GM19023 (cell line): ENCODE results near the gene CBX6.

Experiments
- ATAC-seq: cut with Tn5 transposase; IDR thresholded peaks from one replicate; pipeline ENCODE4 v1.9.1; 2021; ENCODE audit warnings: mild to moderate bottlenecking, moderate library complexity; ENCODE audit not compliant: unreplicated experiment

CBX6 gene

DNA sequence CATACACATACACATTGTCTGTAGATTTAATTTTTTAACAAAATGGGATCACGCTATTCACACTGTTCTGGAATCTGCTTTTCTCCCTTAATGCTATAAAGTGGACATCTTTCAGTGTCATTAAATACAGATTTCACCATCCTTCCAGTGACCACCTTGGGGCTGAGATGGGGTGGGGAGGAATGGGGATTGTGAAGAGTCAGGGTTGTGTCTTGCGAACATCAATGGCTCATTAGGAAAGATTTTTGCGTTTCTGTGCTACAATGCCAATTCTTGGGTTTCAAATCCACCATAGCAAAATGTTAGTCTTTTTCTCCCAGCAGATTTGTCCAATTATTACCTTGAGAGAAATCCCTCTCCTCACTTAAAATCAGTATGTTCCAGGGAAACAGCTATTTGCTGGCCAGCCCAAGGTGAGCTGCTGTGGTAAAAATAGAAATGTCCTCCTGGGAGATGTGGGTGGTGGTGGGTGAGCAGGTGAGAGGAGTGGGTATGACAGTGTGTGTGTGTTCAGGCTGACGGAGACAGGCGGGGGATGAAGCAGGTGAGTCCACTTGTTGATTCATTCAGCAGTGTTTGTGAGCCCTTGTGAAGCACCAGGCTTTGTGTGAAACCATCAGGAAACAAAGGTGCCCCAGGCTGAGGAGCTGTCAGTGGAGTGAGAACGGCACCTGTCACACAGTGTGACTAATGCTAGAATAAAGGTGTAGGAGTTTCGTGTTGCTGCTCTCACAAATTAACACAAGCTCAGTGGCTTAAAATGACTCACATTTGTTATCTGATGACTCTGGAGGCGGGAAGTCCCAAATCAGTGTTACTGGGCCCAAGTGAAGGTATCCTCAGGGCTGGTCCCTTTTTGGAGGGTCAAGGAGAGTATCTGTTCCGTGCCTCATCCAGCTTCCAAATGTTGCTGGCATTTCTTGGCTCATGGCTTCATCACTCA is 1.7 kb upstream of the CBX6 start:
- ATAC-seq = no peak

DNA sequence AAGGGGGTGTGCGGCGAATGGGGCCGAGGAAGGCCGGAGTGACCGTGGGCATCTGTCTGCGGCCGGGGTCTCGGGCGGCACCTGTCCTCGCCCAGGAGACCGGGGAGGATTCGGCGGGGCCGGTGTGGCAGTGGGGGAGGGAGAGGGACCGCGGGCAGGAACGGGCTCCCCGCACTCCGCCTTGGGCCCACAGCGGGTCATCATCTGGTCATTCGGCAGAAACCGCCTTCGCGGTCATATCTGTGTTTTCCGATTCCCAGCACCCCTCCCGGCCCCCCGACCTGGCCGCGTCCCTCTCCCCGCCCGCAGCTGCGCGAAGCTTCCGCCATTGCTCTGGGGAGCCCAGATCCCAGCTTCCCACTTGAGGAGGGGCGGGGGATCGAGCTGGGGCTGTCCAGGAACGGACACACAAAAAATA is 824 bp upstream of the CBX6 start:
- no peak for ATAC-seq

DNA sequence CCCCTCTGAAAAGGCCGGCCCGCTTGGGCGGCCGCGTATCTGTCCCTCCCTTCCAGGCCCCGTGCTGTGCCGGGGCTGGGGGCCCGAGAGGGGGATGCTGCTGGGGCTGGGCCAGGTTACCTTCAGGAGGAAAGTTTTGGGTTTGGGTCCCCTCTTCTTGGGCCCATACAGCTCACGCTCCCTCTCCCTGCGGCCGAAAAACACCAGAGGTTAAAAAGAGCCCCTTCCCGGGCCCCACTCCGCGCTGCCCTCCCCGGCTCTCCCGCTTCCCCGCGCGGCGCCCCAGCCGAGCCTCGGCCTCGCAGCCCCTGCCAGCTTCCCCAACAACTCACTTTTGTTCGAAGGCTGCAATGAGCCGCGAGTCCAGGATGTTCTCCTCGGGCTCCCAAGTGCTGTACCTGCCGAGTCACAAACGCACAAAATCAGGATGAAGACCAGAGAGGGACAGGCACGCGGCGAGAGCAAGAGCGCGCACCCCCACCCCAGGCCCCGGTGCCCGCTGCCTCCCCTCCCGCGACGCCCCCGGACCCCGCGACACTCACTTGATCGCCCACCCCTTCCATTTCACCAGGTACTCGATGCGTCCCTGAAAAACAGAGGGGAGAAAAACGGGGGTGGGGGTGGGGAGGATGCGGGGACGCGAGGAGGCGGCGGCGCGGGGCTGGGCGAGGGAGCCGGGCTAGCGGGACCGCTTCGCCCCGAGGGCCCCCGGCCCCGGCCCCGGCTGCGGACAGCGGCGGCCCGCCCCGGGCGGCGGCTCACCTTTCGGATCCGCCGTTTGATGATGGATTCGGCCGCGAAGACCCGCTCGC is 450 bp downstream of the CBX6 start:
- ATAC-seq = peak; percentile 5

DNA sequence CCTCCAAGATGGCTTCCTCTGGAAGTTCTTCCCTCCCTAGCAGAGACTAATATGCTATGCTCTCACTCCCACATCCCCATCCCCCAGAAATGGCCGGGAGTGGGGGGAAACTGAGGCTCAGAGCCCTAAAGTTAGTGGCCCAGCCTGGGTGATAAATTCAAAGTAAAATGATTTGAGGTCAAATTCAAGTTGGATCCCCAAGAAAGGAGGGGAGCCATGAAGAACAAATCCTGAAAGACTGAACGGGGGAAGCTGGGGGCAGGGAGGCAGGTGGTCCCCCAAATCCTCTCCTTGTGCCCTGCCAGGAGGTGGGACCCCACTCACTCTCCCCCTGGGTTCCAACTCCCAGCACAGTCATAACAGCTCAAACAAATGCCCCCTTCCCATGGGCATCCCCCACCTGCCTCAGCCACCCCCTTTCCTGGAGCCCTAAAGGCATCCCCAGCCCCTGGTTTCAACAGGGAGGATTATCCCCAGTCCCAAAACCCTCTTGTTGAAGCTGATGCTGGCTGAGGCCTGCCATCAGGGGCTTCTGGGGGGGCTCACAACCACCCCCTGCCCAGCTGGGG is 1.1 kb downstream of the CBX6 start:
- no peak for ATAC-seq

DNA sequence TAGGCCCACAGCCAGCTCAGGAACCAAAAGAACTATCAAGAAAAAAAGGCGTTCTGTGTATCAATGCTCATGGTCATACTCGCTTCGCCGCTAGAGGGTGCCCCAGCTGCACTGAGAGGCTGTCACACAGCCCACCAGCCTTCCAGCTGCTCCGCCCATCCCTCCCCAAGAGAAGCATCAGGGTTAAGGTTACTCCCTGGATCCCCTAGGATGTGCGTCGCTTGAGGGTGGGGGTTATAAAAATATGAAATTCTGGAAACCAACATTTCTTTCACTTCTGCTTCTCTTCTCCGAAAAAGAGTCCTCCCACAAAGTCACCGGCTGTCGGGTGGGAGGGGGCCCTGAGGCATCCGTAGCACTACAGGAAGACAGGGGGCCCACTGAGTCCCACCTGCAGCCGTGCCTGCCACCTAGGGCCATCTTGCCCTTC is 1.7 kb downstream of the CBX6 start:
- no peak for ATAC-seq

DNA sequence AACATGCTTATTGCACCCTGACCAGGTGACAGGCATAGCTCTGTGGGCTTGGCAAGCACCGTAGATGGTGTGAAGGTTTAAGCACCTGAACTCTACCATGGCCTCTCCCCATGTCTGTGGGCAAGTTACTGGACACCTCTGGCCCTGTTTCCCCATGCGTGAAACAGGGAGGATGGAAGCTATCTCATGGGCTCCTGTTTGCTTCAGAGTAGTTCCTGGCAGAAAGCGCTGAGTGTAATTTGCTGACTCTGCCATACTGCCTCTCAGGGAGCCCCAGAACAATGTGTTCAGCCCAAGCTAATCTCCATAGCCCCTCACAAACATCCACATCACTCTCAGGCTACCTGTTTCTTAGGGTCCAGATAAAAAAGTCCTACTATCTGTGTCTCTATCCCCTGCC is 2.4 kb downstream of the CBX6 start:
- no peak for ATAC-seq

DNA sequence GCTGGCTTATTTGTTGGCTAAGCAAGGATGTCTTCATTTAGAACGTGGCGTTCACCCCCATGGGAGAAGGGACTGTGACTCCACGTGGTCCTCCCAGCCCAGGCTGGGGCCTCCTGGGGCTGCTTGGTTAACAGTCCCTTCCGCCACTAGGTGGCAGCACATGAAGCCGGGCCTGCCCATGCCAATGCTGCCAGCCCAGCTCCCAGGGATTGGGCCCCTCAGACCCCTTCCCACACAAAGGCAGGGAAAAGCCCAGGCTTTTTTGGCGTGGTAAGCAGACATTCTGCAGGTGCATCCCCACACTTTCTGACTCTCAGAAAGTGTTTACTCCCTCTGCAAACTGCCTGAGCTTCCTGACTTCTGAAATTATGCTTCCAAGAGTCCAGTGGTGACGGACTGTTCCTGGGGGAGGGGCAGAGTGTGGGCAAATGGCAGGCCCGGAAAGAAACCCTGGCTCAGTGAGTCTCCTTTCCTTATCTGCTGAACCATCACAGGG is 3.1 kb downstream of the CBX6 start:
- no peak for ATAC-seq

DNA sequence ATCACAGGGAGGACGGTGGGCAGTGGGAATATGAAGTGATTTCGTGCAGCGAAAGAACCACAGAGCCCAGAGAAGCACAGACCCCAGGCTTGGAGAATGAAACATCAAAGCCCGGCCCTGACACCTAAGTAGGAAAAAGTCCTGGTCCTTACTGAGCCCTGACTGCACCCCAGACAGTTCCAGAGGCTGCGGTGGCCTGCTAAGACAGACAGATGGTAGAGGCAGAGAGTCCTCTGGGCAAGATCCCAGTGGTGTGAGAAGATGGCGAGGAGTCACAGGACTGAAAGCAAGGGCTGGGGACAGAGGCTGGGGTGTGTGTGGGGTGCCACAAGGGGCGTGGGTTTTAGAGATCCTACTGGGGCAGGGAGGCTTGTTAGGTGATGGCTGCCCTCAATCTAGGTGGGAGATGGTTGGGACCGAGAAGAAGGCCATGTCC is 3.7 kb downstream of the CBX6 start:
- ATAC-seq = no peak

DNA sequence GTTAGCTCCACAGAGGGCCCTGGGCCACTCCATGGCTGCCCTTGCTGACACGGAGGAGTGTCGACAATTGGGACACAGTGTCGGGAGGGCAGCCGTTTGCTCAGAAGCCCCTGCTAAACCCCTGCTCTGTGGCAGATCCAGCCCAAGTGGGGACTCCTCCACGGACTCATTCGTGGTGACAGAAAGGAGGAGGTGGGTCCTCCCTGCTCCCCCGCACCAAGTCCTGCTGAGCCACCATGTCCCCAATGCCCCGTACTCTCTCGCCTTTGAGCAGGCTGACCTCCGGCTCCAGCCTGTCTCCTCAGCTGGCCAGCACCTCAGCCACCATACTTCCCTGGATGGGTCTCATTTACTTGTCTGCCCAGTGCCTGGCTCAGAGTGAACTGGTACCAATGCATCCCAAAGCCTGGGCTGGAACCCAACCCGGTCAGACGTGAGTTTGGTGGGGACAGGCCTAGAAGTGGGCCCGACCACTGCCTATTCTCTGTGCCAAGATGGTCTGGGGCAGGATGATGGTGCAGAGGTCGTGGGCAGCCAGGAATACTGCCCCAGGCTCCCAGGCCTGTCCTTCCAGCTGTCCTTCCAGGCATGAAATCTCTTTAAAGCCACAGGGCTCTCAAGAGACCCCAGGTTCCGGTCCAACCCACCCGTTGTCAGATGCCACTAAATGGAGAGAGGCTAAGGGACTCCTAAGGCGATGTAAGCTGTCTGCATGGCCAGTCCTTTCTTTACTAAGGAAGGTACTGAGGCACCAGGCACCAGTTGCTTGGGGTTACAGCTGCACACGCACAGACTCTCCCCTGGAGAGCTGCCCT is 4.3 kb downstream of the CBX6 start:
- ATAC-seq = no peak

DNA sequence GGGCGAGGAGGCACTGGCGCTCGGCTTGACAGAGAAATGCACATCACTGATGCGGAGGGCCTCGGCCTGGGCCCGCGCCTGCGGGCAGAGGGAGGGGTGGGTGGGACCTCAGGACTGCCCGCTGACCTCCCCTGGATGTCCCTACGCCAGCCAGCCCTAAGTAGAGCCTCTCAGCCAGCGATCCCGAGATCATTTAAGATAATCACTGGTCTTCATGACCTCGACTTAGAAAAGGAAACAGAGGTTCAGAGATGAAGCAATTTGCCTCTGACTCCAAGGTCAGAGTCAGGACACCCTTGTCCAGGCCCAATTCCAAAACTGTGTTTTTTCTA is 4.9 kb downstream of the CBX6 start:
- no peak for ATAC-seq

DNA sequence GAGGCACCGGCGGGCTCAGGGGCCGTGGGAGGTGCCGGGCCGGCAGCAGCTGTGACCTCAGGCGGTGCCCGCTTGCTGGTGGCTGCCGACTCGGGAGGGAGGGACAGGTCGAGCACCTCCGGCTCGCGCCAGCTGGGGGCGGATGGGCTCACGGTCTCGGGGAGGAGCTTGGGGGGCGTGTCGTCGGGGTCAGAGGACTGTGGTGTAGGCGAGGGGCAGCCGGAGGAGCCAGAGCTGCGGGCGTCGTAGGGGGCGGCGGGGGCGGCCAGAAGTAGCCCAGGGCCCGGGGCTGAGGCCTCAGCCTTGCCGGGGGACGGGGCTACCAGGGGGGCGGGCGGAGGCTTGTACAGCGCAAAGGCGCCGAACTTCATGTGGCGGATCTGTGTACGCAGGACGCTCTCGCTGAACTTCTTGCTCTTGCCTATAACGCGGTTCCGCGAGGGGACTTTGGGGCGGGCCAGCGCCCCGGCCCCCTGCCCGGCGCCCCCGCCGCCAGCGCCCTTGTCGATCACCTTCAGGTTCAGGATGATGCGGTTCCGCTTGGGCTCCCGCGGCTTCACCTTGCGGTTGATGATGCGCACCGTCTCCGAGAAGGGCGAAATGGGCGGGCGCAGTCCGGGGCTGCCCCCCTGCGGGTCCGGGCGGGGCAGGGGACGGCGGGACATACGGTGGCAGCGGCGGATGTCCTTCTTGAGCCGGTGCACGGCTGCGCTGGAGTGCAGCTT is 5.5 kb downstream of the CBX6 start:
- ATAC-seq = no peak

DNA sequence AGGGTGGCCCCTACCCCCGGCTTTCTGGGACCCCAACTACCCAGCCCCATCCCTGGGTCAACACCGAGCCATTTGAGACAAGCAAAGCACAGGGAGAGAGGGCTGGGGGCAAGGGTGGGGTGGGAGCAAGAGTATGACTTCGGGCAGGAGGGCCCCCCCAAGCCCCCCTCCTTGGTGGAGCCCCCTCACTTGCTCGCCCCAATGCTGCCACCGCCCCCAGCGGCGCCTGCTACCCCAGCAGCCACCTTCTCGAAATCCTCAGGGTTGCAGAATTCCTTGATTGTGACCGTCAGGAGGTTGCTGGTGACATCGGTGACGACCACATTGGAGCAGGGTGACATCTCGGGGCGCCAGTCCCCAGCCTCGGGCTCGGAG is 6.0 kb downstream of the CBX6 start:
- no peak for ATAC-seq

DNA sequence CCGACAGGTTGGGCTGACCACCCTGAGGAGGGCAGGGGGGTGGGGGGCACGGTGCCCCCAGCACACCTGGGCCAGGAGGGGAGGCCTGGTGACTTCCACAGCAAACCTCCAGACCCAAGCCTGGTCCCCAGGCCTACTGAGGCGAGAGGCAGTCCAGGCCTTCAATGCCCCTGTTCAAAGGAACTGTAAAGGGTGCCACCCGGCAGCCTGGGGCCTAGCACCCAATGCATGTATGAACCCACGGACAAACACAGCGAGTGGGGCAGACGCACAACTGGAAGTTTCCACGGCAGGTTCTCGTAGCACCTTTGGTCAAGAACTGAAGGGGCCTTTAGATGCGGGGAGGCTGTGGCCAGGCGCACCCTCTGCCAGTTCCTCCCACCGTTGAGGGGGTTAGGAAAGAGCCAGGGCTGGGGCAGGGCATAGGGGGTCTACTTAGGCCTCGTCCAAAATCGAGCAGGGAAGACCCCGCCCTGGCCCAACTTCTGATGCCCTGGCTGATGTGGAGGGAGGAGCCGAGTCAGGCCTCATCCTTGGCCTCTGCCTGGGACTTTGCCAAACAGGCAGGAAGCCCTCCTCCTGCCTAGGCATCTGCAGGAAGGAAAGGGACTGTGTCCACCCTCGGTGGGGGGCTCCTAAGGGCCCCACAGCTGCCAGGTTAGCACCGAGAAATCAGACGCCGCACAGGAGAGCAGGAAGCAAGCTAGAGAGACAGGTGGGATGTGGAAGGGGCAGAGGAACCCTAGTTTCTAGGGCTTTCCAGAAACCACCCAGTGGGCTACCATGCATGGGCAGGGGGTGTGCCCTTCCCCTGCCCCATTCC is 6.6 kb downstream of the CBX6 start:
- ATAC-seq = no peak

DNA sequence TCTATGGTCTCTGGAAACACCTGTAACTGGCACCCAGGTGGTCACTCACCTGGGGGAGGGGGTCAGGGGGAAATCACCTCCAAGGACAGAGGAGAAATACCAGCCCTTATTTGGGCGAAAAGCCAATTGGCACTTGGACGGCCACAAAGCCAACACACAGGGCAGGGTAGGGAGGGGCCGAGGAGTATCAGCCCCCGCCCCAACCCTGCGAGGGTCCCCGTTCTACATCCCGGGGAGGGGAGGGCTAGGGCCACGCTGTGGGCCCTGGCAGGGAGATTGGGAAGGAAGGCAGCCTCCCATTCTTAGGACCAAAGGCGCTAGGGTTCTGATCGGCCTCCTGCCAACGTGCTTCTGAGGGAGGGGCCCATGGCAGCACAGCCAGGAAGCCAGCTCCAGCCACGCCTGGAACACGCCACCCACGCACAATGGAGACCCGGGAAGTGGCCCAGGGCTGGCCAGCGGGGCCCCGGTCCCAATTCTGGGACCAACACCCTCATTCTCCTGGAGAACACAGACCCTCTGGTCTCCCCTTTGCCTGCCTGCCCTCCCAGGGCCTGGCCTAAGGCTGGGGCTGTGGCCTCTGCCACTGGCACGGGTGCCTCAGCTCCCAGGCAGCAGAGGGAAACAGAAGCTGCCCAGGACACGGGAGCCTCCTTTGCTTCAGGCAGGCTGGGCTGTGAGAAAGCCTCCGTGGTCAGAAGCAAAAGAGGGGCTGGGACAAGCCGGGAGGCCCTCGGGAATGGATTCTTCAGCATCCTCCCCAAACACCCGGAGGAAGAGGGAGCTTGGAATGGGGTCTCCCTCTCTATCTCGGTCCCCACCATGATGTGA is 7.4 kb downstream of the CBX6 start:
- no peak for ATAC-seq

DNA sequence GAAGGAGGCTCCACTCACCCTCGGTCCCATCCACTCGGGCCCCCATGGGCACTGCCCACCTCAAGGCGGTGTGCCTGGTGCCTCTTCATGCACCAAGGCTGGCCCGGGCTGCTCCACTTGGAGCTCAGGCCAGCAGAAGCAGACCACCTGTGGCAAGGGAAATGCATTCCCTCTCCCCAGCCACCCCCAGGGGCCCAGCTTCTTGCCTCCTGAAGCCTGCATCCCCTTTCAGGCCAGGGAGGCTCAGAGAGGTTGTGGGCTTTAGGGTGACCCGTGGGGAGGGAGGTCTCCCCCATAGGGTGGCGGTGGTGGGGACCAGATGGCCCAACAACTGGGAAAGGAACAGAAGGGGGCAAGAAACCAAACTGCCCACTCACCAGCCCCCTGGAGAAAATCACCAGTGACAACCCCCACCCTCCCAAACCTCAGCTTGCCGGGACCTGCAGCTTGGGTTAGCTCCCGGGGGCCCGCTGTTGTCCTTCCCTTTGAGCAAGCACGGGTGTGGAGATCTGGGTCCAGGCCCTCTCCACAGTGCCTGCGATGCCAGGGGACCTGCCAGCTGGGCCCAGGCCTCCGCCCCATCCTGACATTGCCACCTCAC is 8.4 kb downstream of the CBX6 start:
- ATAC-seq = no peak

DNA sequence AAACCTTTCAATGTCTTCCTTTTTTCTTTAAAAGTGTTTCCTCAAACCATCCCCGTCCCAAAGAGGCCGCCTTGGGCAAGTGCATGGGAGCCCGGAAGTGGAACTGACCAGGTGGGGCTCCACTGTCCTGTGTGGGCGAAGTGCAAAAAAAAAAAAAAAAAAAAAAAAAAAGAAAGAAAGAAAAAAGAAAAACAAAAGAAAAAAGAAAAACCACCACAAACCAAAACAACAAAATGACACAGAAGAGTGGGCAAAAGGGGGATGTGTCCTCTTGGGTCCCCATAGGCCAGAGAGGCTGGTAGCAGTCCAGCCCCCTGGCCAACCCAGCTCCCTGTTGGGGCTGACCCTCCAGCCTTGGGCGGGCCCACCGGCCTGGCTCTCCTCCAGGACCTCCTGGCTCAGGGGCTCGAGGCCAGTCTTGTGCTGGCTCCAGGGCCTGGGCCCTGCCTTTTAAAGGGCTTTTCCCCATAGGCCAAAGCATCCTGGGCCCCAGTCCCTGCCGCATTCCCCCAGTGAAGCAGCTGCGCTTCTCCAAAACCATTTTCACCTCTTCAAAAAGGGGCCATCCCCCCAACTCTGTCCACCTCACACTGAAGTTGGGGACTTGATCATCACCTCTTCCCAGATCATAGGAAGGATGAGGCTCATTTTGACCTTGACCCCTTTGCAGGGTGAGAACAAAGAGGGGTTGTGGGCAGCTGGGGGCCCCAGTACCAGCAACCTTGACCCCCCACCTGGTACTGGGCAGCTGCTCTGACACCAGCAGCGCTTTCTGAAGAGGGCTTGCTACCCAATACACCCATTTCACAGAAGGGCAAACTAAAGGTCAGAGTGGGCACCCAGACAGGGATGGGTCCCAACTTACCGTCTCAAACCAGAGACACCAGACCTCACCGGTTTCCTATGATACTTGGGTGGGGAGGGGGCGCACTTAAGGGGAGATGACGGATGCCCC is 9.4 kb downstream of the CBX6 start:
- ATAC-seq = no peak

DNA sequence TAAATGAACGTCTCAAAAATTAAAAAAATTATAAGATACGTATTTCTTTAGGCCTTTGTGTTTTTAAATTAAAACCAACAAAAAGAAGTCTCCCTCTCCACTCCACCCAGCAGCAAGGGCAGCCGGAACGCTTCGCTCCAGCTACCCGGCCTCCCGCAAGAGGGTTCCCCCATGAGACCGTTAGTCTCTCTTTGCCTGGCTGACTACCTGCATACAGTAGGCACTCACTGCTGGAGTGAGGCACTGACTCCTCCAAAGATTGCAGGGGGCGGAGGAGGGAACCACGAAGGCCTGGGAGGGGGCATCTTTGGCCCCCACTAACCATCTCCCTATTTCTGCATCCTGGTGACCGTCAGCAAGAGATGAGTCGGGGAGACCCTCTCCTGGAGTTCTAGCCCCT is 10.1 kb downstream of the CBX6 start:
- ATAC-seq = no peak
